ENCODE results near the gene E2F1.

DNA sequence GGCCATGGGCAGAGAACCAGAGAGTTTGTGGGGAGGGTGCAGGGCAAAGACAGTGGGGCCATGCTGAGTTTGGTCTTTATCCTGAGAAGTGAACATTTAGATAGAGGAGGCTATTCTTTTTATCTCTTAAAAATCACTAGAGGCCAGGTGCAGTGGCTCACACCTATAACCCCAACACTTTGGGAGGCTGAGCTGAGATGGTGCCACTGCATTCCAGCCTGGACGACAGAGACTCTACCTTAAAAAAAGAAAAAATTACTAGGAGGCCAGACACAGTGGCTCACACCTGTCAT is 25.2 kb upstream of the E2F1 start:
- TF ChIP-seq, protein P1, sequence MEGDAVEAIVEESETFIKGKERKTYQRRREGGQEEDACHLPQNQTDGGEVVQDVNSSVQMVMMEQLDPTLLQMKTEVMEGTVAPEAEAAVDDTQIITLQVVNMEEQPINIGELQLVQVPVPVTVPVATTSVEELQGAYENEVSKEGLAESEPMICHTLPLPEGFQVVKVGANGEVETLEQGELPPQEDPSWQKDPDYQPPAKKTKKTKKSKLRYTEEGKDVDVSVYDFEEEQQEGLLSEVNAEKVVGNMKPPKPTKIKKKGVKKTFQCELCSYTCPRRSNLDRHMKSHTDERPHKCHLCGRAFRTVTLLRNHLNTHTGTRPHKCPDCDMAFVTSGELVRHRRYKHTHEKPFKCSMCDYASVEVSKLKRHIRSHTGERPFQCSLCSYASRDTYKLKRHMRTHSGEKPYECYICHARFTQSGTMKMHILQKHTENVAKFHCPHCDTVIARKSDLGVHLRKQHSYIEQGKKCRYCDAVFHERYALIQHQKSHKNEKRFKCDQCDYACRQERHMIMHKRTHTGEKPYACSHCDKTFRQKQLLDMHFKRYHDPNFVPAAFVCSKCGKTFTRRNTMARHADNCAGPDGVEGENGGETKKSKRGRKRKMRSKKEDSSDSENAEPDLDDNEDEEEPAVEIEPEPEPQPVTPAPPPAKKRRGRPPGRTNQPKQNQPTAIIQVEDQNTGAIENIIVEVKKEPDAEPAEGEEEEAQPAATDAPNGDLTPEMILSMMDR (conservative IDR thresholded peaks at IDR 0.05; ENCODE audit: low read length), result no peak
- TF ChIP-seq EZH2phosphoT487 (IDR thresholded peaks at IDR 0.05; ENCODE audit: borderline replicate concordance, low read depth, low read length), result no peak

All from OCI-LY7 (cell line).